Aorta (tissue), 5 donors: Measurements from ENCODE around the gene RAPGEF5. TPM values are rescaled to one million over a fixed set of nuclear protein-coding genes. Genes with fewer than 3 reads are reported as not detected.

Experiments
- ATAC-seq: fragments of 200-7000 bp; cut with Tn5 transposase; one replicate; pipeline ENCODE4 v1.9.1; 2022; ENCODE audit warnings: moderate library complexity; ENCODE audit not compliant: low FRiP score
- DNase-seq, 2 donors: peaks; one replicate each; pipeline ENCODE4 v3.0.0-alpha.2; 2020
- H3K27ac ChIP-seq, 2 donors: one replicate each; pipeline ENCODE4 v1.5.1; 2013; ENCODE audit warnings: low read length in 2 of 2, mild to moderate bottlenecking in 2 of 2, moderate library complexity in 2 of 2, control low read depth in 1 of 2, inconsistent platforms in 1 of 2, low read depth in 1 of 2
- H3K27me3 ChIP-seq, 2 donors: one replicate each; pipeline ENCODE4 v1.6.1; 2013; ENCODE audit warnings: control low read depth in 1 of 2, low read length in 1 of 2, mild to moderate bottlenecking in 1 of 2, moderate library complexity in 1 of 2; ENCODE audit not compliant: insufficient read depth in 2 of 2, control insufficient read depth in 1 of 2
- H3K36me3 ChIP-seq, 2 donors: one replicate each; pipeline ENCODE4 v1.6.1; 2013; ENCODE audit warnings: control low read depth in 1 of 2, low read length in 1 of 2, mild to moderate bottlenecking in 1 of 2; ENCODE audit not compliant: insufficient read depth in 2 of 2, control insufficient read depth in 1 of 2
- H3K4me1 ChIP-seq, 2 donors: one replicate each; pipeline ENCODE4 v1.6.1; 2013; ENCODE audit warnings: low read length in 2 of 2, control low read depth in 1 of 2, mild to moderate bottlenecking in 1 of 2, moderate library complexity in 1 of 2; ENCODE audit not compliant: insufficient read depth in 2 of 2, control insufficient read depth in 1 of 2
- H3K4me3 ChIP-seq, 2 donors: one replicate each; pipeline ENCODE4 v1.5.1; 2013; ENCODE audit warnings: low read length in 2 of 2, control low read depth in 1 of 2, mild to moderate bottlenecking in 1 of 2
- H3K9me3 ChIP-seq: one replicate; pipeline ENCODE4 v1.6.1; 2013; ENCODE audit warnings: mild to moderate bottlenecking, low read length; ENCODE audit not compliant: control insufficient read depth
- WGBS, 2 donors: extraction: QIAGEN DNeasy Blood & Tissue Kit; methylation state at CpG; one replicate each; pipeline ENCODE4 v1.1.7; 2013; 5-methylcytosine and 5-hydroxymethylcytosine counted together
- intact Hi-C, 2 donors: fragments of 100-400 bp; cut with DNase I; formaldehyde crosslinking; loops; one replicate each; pipeline versions ENCODE4 v1.14.2 to v1.15.0; 2022
- polyA plus RNA-seq, 2 donors: library from polyadenylated mRNA; stranded (reverse); fragments of 200-250 nt; gene quantifications; one replicate each; pipeline ENCODE4 v1.2.3, GENCODE V29; 2013
- total RNA-seq, 2 donors: library from RNA; stranded (reverse); fragmentation: NEBNext Ultra II Directional; extraction: Animal tissue kit (Norgen Biotek cat#: 25700); gene quantifications; one replicate each; pipeline ENCODE4 v1.2.1, GENCODE V29; 2021
- donor health status: healthy with polysubstance abuse.
- donor health status: Bipolar disorder and iron deficiency.
- donor health status: DM: no; HTN: no; CAD: no.
- donor health status: DM: no; HTN: no; CAD: no.
- donor health status: DM: yes; HTN: yes; CAD: no.

RAPGEF5 gene
- total and polyA plus RNA-seq, 4 donors, result 8.4 to 77.1 (median 45.0) TPM

DNA sequence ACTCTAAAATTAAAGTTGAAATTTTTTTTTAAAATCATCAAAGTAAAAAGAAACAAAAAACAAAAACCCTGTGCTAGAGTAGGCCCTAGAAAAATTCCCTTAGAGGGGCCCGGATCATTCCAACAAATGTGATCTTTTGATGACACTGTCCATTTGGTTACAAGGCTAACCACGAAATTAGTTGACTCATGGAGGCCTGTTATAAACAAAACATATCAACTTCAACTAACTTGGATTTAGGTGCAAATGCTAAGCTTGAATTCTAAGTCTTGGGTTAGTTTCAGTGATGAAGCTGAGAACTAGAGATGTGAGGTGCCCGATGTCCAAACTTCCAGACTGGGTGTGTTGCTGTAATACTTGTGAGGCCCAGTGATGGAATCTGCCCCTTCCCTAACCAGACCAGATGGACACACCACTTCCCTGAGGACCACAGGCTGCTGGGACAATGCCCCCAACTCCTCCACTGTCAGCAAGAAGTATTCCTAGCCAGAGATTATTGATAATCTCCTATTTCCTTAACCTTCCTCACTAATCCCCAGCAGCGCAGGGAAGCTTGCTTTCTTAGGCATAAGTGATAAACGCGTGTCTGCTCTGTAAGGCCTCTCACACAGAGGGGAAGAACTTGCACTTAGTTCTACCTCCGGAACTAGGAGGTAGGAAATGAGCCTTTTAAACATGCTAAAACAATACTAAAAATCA is 108.7 kb downstream of the RAPGEF5 start:
- H3K27ac ChIP-seq, result no peak overlapping the region
- intact Hi-C loops, result loop anchor here in 1 of 2 donors (5.0 kb wide), 1 partner anchor 56 kb away; no protein-coding TSS in a partner anchor
- no peaks in the 10 kb centered on the region for H3K9me3 ChIP-seq
- no peaks in the 10 kb centered on the region for H3K27me3 ChIP-seq
- 94 to 98% methylated on average over 7 of the region's 7 CpGs for WGBS, 2 donors
- no peaks in the 10 kb centered on the region for H3K36me3 ChIP-seq
- H3K4me1 ChIP-seq, result no peaks in the 10 kb centered on the region
- ATAC-seq (no peak), DNase-seq (no peak)
- no peak overlapping the region for H3K4me3 ChIP-seq

DNA sequence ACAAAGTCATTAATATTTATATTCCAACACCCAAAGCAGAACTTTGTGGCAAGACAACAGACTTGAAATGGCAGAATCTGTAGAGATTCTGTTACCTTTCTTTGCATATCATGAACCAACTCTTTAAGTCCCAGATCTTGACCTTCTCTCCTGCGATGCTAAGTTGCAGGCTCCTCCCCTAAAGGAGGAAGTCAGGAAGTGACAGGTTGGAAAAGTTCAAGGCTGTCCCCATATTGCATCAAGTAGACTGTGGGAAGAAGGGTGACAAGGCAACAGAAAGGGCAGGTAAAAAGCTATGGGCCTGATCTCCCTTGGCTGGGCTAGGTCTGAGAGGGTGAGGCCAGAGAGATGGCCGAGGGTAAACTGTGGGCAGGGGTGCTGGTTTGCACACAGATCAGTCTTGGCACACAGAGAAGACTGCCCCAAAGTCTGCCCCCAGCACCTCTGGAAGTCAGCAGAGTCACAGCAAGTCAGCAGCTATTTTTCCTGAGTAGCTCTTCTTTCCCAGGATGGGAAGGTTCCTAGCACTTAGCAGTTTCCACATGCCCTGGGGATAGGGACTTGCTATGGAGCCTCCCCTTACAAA is 115.1 kb downstream of the RAPGEF5 start:
- ATAC-seq, result no peak
- Histone ChIP-seq H3K9me3 (no peaks in the 10 kb centered on the region), H3K4me3 (no peak overlapping the region), H3K27ac (no peak overlapping the region), H3K27me3 (no peaks in the 10 kb centered on the region), H3K36me3 (no peaks in the 10 kb centered on the region), H3K4me1 (no peaks in the 10 kb centered on the region)
- DNase-seq, result no peak
- intact Hi-C loops, result no loop called here
- 95 to 98% methylated on average over 2 of the region's 2 CpGs for WGBS, 2 donors

DNA sequence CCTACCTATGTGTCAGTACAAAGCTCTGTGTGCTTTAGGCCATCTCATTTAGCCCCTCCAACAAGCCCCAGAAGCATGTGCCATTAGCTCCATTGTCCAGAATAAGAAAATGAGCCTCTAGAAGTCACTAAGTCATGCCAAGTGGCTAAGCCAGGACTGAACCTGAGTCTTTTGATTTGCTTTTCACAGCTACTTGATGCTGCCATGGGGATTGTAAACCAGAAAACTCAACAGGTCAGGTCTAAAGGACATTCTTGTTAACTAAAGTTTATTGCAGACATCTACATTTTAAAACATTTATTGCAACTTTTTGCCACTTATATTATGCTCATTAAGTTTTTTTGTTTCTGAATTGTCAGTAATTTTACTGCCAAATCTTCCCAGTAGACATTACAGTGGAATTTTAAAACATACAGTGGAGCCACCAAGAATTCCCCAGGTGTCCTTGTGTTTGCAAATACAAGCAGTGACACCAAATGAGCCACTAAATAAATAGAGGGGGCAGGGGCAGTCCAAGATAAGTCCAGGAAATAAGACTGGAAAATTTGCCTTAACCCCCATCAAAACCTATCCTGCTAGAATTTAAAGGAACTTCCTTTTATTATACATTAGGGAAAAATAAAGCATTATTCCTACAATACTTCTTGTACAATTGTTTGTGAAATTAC is 115.9 kb downstream of the RAPGEF5 start:
- ATAC-seq, result no peak
- intact Hi-C loops, result no loop called here
- H3K4me1 ChIP-seq, result no peaks in the 10 kb centered on the region

DNA sequence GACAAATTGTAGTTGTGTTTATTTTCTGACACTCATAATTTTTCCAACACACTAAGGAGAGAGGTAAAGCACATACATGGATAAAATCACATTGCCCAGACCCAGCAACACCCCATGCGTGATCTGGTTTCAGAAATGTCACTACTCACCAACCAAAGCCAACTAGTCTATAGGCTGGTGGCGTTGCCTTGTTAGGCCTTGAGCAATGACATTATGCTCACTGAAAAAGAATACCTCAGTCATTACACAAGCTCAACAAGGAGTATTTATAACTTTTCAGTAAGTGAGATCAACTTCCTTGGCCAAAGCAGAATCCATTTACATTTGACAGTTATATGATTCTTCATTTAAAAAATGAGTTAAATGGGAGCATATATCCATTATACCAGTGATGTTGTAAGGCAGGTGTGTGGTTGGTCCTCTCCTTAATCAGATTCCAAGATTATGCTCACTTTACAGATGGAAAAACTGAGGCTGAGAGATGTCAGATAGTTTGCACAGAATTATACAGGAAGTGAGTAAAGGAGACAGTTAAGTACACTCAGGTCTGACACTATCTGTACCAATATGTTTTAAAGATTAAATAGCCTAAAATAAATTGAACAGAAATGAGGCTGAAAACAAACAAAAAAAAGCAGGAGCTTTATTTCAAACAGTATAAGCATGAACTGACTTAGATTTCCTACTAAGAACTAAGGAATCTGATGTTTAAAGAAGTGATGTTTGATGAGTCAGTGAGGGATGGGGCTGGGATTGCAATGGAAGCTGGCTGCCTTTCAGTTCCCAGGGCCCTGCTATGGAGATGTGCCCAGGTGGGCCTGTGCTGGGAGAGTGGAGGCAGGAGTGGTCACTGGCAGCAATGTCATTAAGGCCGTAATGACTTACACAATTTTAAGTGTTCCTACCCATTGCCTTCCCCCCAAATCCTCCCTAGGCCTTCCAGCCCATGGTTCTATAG is 118.3 kb downstream of the RAPGEF5 start:
- Histone ChIP-seq H3K4me1 (peaks cover 0 to 5% of the 10 kb centered on the region in 2 donors), H3K36me3 (no peaks in the 10 kb centered on the region), H3K27ac (no peak overlapping the region), H3K27me3 (no peaks in the 10 kb centered on the region), H3K4me3 (no peak overlapping the region), H3K9me3 (no peaks in the 10 kb centered on the region)
- intact Hi-C loops, result no loop called here
- WGBS, 2 donors, result 72 to 90% methylated on average over 3 of the region's 3 CpGs
- ATAC-seq (no peak), DNase-seq (no peak)

More for the DNA sequence above, 115.9 kb downstream of the RAPGEF5 start:
- Histone ChIP-seq H3K36me3 (no peaks in the 10 kb centered on the region), H3K4me3 (no peak overlapping the region), H3K27ac (no peak overlapping the region), H3K9me3 (no peaks in the 10 kb centered on the region), H3K27me3 (no peaks in the 10 kb centered on the region)
- no peak for DNase-seq

DNA sequence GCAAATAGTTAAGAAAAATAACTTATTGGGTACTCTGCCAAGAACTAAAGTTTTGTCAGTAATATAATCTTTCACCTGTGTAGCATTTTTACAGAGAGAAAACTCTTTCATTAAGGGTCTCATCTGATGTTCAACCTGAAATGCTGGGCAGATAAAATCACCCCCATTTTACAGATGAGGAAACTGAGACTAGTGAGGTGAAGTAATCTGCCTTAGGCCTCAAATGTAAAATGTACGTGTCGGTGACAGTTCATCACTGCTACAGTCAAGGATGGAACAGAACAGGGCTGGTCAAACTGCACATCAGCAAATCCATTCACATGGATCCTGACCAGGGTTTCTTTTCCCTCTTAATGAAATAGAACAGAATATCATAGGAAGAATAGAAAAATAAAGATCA is 121.8 kb downstream of the RAPGEF5 start:
- DNase-seq (no peak), ATAC-seq (no peak)
- H3K36me3 ChIP-seq, result no peaks in the 10 kb centered on the region
- no peak overlapping the region for H3K4me3 ChIP-seq
- no peak overlapping the region for H3K27ac ChIP-seq
- intact Hi-C loops, result no loop called here
- 86 to 96% methylated on average over 2 of the region's 2 CpGs for WGBS, 2 donors
- H3K27me3 ChIP-seq, result no peaks in the 10 kb centered on the region
- H3K4me1 ChIP-seq, result peaks cover 0 to 5% of the 10 kb centered on the region in 2 donors
- H3K9me3 ChIP-seq, result no peaks in the 10 kb centered on the region

DNA sequence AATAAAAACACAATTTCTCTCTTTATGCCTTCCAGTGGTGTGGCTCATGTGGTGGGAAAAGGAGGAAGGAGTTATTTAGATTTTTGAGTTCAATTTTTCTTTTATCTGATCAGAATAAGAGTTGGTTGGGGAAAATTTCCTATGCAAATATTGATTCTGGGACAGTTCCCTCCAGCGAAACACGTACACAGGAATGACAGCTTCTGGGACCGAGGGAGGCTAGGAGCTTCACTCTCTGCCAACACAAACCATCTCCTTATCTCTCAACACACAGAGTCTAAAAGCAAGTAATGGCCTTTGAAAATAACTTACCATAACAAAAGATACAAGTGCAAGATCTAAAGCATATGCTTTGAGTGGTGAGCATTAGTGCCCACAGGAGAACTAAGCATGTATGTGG is 122.7 kb downstream of the RAPGEF5 start:
- Histone ChIP-seq H3K27ac (no peak overlapping the region), H3K4me1 (peaks cover 0 to 5% of the 10 kb centered on the region in 2 donors), H3K36me3 (no peaks in the 10 kb centered on the region), H3K9me3 (no peaks in the 10 kb centered on the region), H3K27me3 (no peaks in the 10 kb centered on the region), H3K4me3 (no peak overlapping the region)
- no peak for DNase-seq
- ATAC-seq, result peak; percentile 63
- 1 to 2% methylated on average over 3 of the region's 3 CpGs for WGBS, 2 donors
- intact Hi-C loops, result no loop called here

DNA sequence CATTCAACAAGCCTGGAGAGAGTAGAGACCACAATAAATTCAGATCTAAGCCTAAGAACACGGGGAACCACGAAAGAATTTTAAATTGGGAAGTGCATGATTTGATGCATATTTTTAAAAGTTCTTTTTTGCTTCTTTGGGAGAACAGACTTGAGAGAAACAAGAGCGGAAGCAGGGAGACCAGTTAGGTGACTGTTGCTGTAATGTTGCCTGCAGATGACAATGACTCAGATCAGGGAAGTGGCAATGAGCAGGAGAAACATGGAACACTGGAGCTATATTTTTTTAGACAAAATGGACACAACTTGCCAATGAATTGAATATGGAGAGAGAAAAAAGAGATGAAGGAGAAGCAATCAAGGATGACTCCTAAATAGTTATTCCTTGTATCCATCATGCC is 125.1 kb downstream of the RAPGEF5 start:
- ATAC-seq (no peak), DNase-seq (no peak)
- H3K4me1 ChIP-seq, result peaks cover 5 to 6% of the 10 kb centered on the region in 2 donors
- no peaks in the 10 kb centered on the region for H3K27me3 ChIP-seq
- 55 to 77% methylated on average over 3 of the region's 3 CpGs for WGBS, 2 donors
- no peaks in the 10 kb centered on the region for H3K36me3 ChIP-seq
- intact Hi-C loops, result no loop called here
- no peak overlapping the region for H3K4me3 ChIP-seq
- H3K27ac ChIP-seq, result no peak overlapping the region
- H3K9me3 ChIP-seq, result no peaks in the 10 kb centered on the region

DNA sequence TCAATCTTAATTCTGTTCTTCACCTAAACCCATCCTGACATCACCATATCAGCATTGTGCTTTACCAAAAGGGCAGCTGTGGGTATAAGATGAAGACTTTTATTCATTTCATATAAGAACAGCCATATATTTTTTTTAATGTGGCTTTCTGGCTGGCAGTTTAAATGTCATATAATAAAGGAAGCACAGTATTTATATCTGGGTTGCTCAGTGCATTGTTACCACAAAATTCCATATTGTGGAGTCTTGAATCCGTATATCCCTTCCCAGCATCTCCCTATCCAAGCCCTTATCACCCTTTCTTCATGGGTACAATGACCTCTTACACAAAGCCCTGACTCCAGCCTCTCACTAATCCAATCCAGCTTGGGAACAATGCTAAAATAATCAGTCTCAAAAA is 125.8 kb downstream of the RAPGEF5 start:
- DNase-seq, result no peak

More for the DNA sequence above, 125.8 kb downstream of the RAPGEF5 start:
- intact Hi-C loops, result no loop called here
- no peak overlapping the region for H3K4me3 ChIP-seq
- no peaks in the 10 kb centered on the region for H3K36me3 ChIP-seq
- no peak for ATAC-seq
- 11% methylated on average over 1 of the region's 1 CpG for WGBS, 2 donors
- peaks cover 5 to 6% of the 10 kb centered on the region in 2 donors for H3K4me1 ChIP-seq
- H3K27ac ChIP-seq, result no peak overlapping the region
- no peaks in the 10 kb centered on the region for H3K9me3 ChIP-seq
- no peaks in the 10 kb centered on the region for H3K27me3 ChIP-seq
